ENCODE results near the gene CXXC5. TPM values are rescaled to one million over a fixed set of nuclear protein-coding genes. Genes with fewer than 3 reads are reported as not detected.

CXXC5 gene
- total and polyA plus RNA-seq, 9 of the 15 experiments (the other 6 are each of a cell fraction or from before 2014, with no cell fraction given) = 1.9 to 123 (median 45.8) TPM

GRCh38 chr5:139657363-139658321 is 9.5 kb downstream of the CXXC5 start (continued):
- no peak for TF ChIP-seq IRF1 (CRISPR knock-in tag; IDR thresholded peaks at IDR 0.05; ENCODE audit: borderline replicate concordance)
- no peak for TF ChIP-seq SLC30A9 (CRISPR knock-in tag; IDR thresholded peaks at IDR 0.05)
- TF ChIP-seq EHMT2 (IDR thresholded peaks at IDR 0.05) = peak; percentile 10; the same call in 1 of the 2 replicates
- peak in 1 of 2 experiments; percentile 31; a peak in 2 of 4 replicates for TF ChIP-seq HDAC1 (IDR thresholded peaks at IDR 0.05)
- TF ChIP-seq EGR1 (conservative IDR thresholded peaks at IDR 0.05) = peak; percentile 59; the same call in 1 of the 2 replicates
- TF ChIP-seq SMARCB1 (IDR thresholded peaks at IDR 0.05; ENCODE audit: insufficient read length, low read depth) = no peak
- no peak for TF ChIP-seq CREB3L1 (IDR thresholded peaks at IDR 0.05; ENCODE audit: borderline replicate concordance, low read depth)
- TF ChIP-seq NR0B1 (IDR thresholded peaks at IDR 0.05; ENCODE audit: partially characterized antibody) = no peak
- TF ChIP-seq ZFP30 (CRISPR knock-in tag; IDR thresholded peaks at IDR 0.05; ENCODE audit: borderline replicate concordance) = no peak
- TF ChIP-seq MYBL2 (IDR thresholded peaks at IDR 0.05; ENCODE audit: low read depth) = no peak
- TF ChIP-seq MYBL2 (CRISPR knock-in tag; IDR thresholded peaks at IDR 0.05; ENCODE audit: borderline replicate concordance) = no peak
- no peak for TF ChIP-seq SAFB2 (IDR thresholded peaks at IDR 0.05; ENCODE audit: borderline replicate concordance, low read depth, low read length, severe bottlenecking)
- TF ChIP-seq KAT7 (CRISPR knock-in tag; IDR thresholded peaks at IDR 0.05; ENCODE audit: borderline replicate concordance) = no peak
- peak; percentile 59; the same call in 1 of the 2 replicates for TF ChIP-seq ZBTB7A (IDR thresholded peaks at IDR 0.05; ENCODE audit: borderline replicate concordance, control insufficient read depth, low read depth, low read length)
- no peak for TF ChIP-seq CC2D1A (IDR thresholded peaks at IDR 0.05)
- TF ChIP-seq THAP7 (CRISPR knock-in tag; IDR thresholded peaks at IDR 0.05) = no peak
- TF ChIP-seq HDGF (IDR thresholded peaks at IDR 0.05) = 0 out of 2 replicates have a peak, but pooled peaks have one; percentile 64
- TF ChIP-seq RB1 (IDR thresholded peaks at IDR 0.05; ENCODE audit: low read depth) = peak; percentile 19; the same call in 1 of the 2 replicates

All from K562 (cell line).